Panc1 (cell line): Measurements from ENCODE around the gene BAIAP2L2. TPM values are rescaled to one million over a fixed set of nuclear protein-coding genes. Genes with fewer than 3 reads are reported as not detected.

Source experiments
- ATAC-seq: fragments of 200-7000 bp; cut with Tn5 transposase; 2 replicates; pipeline ENCODE4 v1.9.1; 2020; ENCODE audit warnings: mild to moderate bottlenecking, moderate library complexity
- BruUV-seq: library from RNA; stranded (reverse); fragments of 400-500 nt; replicated peaks from 2 replicates; lab custom pipeline; 2021; lab: Mats Ljungman, UMichigan
- CTCF ChIA-PET: fragments of 300-600 bp; sonication (Branson Sonifier 250); formaldehyde crosslinking; loops from one replicate; lab custom pipeline; 2022; ENCODE audit warnings: antibody characterized with exemption; lab: Charles Lee
- POLR2A ChIA-PET: fragments of 300-600 bp; sonication (Branson Sonifier 250); formaldehyde crosslinking; loops from one replicate; lab custom pipeline; 2022; ENCODE audit warnings: antibody characterized with exemption; lab: Charles Lee
- DNase-seq: peaks from one replicate; pipeline ENCODE4 v3.0.0-alpha.2; 2010; ENCODE audit warnings: low read depth, low spot score
- H3K27ac ChIP-seq: 2 replicates; pipeline ENCODE4 v1.5.1; 2011; ENCODE audit warnings: mild to moderate bottlenecking, low read length, inconsistent platforms
- H3K27me3 ChIP-seq: fragments of 200-500 bp; sonication (Bioruptor generic); 2 replicates; pipeline ENCODE4 v1.6.0; 2014; ENCODE audit warnings: low read length, inconsistent platforms; ENCODE audit not compliant: control insufficient read depth, insufficient read depth
- H3K36me3 ChIP-seq: fragments of 200-500 bp; sonication (Bioruptor generic); 2 replicates; pipeline ENCODE4 v1.5.1; 2014; ENCODE audit warnings: inconsistent platforms, mild to moderate bottlenecking, low read length, moderate library complexity; ENCODE audit not compliant: control insufficient read depth, insufficient read depth
- H3K4me1 ChIP-seq: 2 replicates; pipeline ENCODE4 v1.5.1; 2011; ENCODE audit warnings: inconsistent platforms, mild to moderate bottlenecking, low read length, moderate library complexity; ENCODE audit not compliant: control insufficient read depth, insufficient read depth
- H3K4me3 ChIP-seq, 2 experiments: 2 replicates each; pipeline ENCODE4 v1.5.1; 2011 to 2012; ENCODE audit warnings: low read depth in 2 of 2, low read length in 2 of 2, mild to moderate bottlenecking in 2 of 2, inconsistent platforms in 1 of 2, moderate library complexity in 1 of 2
- H3K9me3 ChIP-seq: fragments of 200-500 bp; sonication (Bioruptor generic); 2 replicates; pipeline ENCODE4 v1.5.1; 2014; ENCODE audit warnings: low read depth, mild to moderate bottlenecking, inconsistent platforms, low read length, moderate library complexity; ENCODE audit not compliant: control insufficient read depth, insufficient read depth
- POLR2AphosphoS5 ChIP-seq: IDR thresholded peaks from 2 replicates; pipeline ENCODE4 v1.6.1; 2012; ENCODE audit warnings: mild to moderate bottlenecking, low read depth, low read length, moderate library complexity
- SIN3A ChIP-seq: IDR thresholded peaks from 2 replicates; pipeline ENCODE4 v1.6.1; 2012; ENCODE audit warnings: low read depth, mild to moderate bottlenecking, low read length, moderate library complexity, borderline replicate concordance; ENCODE audit not compliant: insufficient read depth
- TCF7L2 ChIP-seq: IDR thresholded peaks from 2 replicates; pipeline ENCODE4 v1.6.1; 2011; ENCODE audit warnings: mild to moderate bottlenecking, low read depth, low read length, inconsistent platforms
- in situ Hi-C: cut with HindIII; loops from 2 replicates; pipeline ENCODE4 v1.10.0; 2016; ENCODE audit warnings: low sequenced_read_pairs, low pct_unique_long_range_greater_than_20kb
- intact Hi-C: fragments of 100-400 bp; cut with micrococcal nuclease; formaldehyde crosslinking; loops from one replicate; pipeline ENCODE4 v1.10.0; 2022; ENCODE audit not compliant: unreplicated experiment
- total RNA-seq: library from RNA; stranded (reverse); gene quantifications from one replicate; pipeline ENCODE4 v1.2.1, GENCODE V29; 2021; ENCODE audit not compliant: unreplicated experiment
- TF ChIP-seq, protein P1 (sequence below): fragments of 450-650 bp; IDR thresholded peaks from 2 replicates; pipeline ENCODE4 v1.5.1; 2017; ENCODE audit warnings: mild to moderate bottlenecking
- TF ChIP-seq, protein P2 (sequence below), 2 experiments: IDR thresholded peaks; 2 replicates each; pipeline ENCODE4 v1.6.1; 2011 to 2012; ENCODE audit warnings: low read depth in 2 of 2, control low read depth in 1 of 2, low read length in 1 of 2, mild to moderate bottlenecking in 1 of 2, moderate library complexity in 1 of 2; ENCODE audit not compliant: insufficient read depth in 1 of 2

Gene BAIAP2L2
- total RNA-seq, 1 experiment from 2014 or later, result 0.18 TPM

DNA sequence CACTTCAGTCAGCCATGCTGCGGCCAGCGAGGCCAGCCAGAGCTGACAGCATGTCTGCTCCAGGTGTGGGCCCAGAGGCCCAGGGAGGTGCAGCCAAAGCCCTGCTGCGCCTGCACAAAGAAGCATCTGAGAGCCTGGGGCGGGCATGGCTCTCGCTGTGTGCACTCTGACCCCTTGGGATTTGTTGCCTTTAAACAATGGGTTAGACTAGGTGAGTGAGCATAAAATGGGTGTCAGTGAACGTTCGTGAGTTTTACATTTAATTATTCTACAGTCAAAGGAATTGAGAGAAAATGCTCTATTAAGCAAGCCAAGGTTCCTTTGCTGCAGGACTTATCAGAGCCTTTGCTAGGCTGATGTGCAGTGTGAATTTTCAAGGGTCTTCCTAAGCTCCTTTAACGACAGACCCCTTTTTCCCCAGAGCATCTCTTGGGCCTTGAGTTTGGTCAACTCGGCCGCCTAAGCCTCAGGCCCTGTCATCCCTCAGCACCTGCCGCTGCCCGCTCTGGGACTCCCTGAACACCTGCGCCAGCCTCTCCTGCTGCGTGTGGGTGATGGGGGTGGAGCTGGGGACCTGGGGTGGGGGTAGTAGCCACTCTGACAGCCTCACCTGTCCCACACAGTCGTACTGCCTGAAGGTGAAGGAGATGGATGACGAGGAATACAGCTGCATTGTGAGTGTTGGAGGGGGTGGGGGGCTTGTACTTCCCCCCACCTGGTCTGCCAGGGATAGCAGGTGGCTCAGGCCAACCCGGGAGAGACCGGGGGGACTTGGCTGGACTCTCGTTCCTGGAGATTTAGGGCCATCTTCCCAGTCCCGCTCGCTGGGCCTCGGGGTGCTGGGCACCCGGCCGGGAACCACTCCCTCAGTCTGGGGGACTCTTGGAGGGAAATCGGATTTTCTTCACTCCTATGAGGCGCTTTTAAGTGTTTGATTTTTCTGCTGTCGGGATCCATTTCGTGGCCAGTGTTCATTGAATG is 37.0 kb downstream of the BAIAP2L2 start:
- Histone ChIP-seq H3K36me3 (no peaks in the 10 kb centered on the region), H3K9me3 (no peaks in the 10 kb centered on the region), H3K4me3 (no peak overlapping the region), H3K27ac (no peak overlapping the region), H3K4me1 (no peaks in the 10 kb centered on the region), H3K27me3 (no peaks in the 10 kb centered on the region)
- intact Hi-C loops (no loop called here), in situ Hi-C loops (no loop called here)
- DNase-seq, result no peak
- no TSS peak for BruUV-seq
- CTCF ChIA-PET, result no interaction called here
- TF ChIP-seq SIN3A (no peak), TCF7L2 (no peak), POLR2AphosphoS5 (no peak)
- TF ChIP-seq, protein P1, sequence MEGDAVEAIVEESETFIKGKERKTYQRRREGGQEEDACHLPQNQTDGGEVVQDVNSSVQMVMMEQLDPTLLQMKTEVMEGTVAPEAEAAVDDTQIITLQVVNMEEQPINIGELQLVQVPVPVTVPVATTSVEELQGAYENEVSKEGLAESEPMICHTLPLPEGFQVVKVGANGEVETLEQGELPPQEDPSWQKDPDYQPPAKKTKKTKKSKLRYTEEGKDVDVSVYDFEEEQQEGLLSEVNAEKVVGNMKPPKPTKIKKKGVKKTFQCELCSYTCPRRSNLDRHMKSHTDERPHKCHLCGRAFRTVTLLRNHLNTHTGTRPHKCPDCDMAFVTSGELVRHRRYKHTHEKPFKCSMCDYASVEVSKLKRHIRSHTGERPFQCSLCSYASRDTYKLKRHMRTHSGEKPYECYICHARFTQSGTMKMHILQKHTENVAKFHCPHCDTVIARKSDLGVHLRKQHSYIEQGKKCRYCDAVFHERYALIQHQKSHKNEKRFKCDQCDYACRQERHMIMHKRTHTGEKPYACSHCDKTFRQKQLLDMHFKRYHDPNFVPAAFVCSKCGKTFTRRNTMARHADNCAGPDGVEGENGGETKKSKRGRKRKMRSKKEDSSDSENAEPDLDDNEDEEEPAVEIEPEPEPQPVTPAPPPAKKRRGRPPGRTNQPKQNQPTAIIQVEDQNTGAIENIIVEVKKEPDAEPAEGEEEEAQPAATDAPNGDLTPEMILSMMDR, result no peak
- TF ChIP-seq, protein P2, sequence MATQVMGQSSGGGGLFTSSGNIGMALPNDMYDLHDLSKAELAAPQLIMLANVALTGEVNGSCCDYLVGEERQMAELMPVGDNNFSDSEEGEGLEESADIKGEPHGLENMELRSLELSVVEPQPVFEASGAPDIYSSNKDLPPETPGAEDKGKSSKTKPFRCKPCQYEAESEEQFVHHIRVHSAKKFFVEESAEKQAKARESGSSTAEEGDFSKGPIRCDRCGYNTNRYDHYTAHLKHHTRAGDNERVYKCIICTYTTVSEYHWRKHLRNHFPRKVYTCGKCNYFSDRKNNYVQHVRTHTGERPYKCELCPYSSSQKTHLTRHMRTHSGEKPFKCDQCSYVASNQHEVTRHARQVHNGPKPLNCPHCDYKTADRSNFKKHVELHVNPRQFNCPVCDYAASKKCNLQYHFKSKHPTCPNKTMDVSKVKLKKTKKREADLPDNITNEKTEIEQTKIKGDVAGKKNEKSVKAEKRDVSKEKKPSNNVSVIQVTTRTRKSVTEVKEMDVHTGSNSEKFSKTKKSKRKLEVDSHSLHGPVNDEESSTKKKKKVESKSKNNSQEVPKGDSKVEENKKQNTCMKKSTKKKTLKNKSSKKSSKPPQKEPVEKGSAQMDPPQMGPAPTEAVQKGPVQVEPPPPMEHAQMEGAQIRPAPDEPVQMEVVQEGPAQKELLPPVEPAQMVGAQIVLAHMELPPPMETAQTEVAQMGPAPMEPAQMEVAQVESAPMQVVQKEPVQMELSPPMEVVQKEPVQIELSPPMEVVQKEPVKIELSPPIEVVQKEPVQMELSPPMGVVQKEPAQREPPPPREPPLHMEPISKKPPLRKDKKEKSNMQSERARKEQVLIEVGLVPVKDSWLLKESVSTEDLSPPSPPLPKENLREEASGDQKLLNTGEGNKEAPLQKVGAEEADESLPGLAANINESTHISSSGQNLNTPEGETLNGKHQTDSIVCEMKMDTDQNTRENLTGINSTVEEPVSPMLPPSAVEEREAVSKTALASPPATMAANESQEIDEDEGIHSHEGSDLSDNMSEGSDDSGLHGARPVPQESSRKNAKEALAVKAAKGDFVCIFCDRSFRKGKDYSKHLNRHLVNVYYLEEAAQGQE (IDR thresholded peaks at IDR 0.05; ENCODE audit: insufficient read depth in 1 of 2, low read depth in 2 of 2, low read length in 1 of 2), result no peak
- POLR2A ChIA-PET, result interaction anchor here (0.7 kb wide), 1 partner anchor 30 kb away, joined by 3 read pairs; no protein-coding TSS in a partner anchor
- no peak for ATAC-seq

DNA sequence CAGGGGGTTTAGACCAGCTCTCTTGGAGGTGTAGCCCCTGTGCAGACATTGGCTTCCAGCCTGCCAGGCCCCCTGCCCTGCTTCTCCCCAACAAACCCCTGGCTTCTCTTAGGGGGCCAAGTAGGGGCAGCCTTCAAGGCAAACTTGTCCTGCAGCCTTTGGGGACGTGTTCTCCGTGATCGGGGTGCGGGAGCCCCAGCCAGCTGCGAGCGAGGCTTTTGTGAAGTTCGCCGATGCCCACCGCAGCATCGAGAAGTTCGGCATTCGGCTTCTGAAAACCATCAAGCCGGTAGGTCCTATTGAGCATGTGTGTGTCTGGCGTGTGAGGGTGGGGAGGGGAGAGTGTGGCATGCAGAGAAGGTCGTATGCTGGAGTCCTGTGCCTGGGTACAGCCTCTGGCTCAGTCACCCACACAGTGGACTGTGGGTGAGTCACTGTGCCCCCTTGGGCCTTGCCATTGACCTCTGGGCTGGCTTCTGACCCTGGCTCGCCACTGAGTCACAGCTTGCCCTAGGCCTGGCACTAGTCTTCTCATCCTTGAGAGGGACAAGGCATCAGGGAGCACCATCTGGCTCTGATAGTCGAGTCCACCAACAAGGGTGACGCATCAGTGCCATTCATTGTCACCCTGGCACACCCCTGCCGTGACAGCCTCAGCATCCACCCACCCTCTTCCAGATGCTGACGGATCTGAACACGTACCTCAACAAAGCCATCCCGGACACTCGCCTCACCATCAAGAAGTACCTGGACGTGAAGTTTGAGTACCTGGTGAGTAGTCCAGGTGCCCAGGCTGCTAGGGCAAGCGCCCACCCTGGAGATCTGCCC is 37.9 kb downstream of the BAIAP2L2 start:
- no peak for ATAC-seq
- intact Hi-C loops (no loop called here), in situ Hi-C loops (no loop called here)
- POLR2A ChIA-PET, result no interaction called here
- no TSS peak for BruUV-seq
- CTCF ChIA-PET, result interaction anchor here (0.7 to 0.8 kb wide), 2 partner anchors 20 to 42 kb away, joined by 3 to 4 read pairs; no protein-coding TSS in a partner anchor
- Histone ChIP-seq H3K36me3 (no peaks in the 10 kb centered on the region), H3K27me3 (no peaks in the 10 kb centered on the region), H3K9me3 (no peaks in the 10 kb centered on the region), H3K4me3 (no peak overlapping the region), H3K27ac (no peak overlapping the region), H3K4me1 (no peaks in the 10 kb centered on the region)
- TF ChIP-seq, protein P2 (IDR thresholded peaks at IDR 0.05; ENCODE audit: insufficient read depth in 1 of 2, low read depth in 2 of 2, low read length in 1 of 2), result no peak
- TF ChIP-seq, protein P1, result no peak
- DNase-seq, result no peak
